ENCODE measurements around the gene LYSMD2. TPM values are rescaled to one million over a fixed set of nuclear protein-coding genes. Genes with fewer than 3 reads are reported as not detected.

LYSMD2 gene
- total and polyA plus RNA-seq, 2 of the 8 experiments (the other 6 are each of a cell fraction or from before 2014, with no cell fraction given): 2.2 to 2.7 TPM

DNA sequence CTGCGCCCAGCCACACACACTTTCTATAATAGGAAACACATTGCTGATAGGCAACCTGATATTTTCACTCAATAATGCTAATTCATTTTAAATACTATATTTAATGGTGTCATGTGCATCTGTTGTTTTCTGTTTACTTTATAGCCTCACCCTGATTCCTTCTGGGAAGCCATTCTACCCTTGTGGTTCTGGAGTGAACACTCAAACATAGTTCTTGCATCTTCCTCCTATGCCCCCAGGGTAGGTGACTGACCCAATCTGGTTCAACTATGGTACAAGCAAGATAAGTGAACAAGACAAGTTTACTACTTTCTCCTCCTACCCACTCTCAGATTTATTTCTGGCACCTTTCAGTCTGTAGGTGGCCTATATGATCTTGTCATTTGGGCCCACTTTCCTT lies 60.4 kb downstream of the LYSMD2 start (continued):
- TF ChIP-seq, protein P1, sequence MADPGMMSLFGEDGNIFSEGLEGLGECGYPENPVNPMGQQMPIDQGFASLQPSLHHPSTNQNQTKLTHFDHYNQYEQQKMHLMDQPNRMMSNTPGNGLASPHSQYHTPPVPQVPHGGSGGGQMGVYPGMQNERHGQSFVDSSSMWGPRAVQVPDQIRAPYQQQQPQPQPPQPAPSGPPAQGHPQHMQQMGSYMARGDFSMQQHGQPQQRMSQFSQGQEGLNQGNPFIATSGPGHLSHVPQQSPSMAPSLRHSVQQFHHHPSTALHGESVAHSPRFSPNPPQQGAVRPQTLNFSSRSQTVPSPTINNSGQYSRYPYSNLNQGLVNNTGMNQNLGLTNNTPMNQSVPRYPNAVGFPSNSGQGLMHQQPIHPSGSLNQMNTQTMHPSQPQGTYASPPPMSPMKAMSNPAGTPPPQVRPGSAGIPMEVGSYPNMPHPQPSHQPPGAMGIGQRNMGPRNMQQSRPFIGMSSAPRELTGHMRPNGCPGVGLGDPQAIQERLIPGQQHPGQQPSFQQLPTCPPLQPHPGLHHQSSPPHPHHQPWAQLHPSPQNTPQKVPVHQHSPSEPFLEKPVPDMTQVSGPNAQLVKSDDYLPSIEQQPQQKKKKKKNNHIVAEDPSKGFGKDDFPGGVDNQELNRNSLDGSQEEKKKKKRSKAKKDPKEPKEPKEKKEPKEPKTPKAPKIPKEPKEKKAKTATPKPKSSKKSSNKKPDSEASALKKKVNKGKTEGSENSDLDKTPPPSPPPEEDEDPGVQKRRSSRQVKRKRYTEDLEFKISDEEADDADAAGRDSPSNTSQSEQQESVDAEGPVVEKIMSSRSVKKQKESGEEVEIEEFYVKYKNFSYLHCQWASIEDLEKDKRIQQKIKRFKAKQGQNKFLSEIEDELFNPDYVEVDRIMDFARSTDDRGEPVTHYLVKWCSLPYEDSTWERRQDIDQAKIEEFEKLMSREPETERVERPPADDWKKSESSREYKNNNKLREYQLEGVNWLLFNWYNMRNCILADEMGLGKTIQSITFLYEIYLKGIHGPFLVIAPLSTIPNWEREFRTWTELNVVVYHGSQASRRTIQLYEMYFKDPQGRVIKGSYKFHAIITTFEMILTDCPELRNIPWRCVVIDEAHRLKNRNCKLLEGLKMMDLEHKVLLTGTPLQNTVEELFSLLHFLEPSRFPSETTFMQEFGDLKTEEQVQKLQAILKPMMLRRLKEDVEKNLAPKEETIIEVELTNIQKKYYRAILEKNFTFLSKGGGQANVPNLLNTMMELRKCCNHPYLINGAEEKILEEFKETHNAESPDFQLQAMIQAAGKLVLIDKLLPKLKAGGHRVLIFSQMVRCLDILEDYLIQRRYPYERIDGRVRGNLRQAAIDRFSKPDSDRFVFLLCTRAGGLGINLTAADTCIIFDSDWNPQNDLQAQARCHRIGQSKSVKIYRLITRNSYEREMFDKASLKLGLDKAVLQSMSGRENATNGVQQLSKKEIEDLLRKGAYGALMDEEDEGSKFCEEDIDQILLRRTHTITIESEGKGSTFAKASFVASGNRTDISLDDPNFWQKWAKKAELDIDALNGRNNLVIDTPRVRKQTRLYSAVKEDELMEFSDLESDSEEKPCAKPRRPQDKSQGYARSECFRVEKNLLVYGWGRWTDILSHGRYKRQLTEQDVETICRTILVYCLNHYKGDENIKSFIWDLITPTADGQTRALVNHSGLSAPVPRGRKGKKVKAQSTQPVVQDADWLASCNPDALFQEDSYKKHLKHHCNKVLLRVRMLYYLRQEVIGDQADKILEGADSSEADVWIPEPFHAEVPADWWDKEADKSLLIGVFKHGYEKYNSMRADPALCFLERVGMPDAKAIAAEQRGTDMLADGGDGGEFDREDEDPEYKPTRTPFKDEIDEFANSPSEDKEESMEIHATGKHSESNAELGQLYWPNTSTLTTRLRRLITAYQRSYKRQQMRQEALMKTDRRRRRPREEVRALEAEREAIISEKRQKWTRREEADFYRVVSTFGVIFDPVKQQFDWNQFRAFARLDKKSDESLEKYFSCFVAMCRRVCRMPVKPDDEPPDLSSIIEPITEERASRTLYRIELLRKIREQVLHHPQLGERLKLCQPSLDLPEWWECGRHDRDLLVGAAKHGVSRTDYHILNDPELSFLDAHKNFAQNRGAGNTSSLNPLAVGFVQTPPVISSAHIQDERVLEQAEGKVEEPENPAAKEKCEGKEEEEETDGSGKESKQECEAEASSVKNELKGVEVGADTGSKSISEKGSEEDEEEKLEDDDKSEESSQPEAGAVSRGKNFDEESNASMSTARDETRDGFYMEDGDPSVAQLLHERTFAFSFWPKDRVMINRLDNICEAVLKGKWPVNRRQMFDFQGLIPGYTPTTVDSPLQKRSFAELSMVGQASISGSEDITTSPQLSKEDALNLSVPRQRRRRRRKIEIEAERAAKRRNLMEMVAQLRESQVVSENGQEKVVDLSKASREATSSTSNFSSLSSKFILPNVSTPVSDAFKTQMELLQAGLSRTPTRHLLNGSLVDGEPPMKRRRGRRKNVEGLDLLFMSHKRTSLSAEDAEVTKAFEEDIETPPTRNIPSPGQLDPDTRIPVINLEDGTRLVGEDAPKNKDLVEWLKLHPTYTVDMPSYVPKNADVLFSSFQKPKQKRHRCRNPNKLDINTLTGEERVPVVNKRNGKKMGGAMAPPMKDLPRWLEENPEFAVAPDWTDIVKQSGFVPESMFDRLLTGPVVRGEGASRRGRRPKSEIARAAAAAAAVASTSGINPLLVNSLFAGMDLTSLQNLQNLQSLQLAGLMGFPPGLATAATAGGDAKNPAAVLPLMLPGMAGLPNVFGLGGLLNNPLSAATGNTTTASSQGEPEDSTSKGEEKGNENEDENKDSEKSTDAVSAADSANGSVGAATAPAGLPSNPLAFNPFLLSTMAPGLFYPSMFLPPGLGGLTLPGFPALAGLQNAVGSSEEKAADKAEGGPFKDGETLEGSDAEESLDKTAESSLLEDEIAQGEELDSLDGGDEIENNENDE (IDR thresholded peaks at IDR 0.05; ENCODE audit: insufficient replicate concordance, low read length): no peak
- TF ChIP-seq, protein P2, sequence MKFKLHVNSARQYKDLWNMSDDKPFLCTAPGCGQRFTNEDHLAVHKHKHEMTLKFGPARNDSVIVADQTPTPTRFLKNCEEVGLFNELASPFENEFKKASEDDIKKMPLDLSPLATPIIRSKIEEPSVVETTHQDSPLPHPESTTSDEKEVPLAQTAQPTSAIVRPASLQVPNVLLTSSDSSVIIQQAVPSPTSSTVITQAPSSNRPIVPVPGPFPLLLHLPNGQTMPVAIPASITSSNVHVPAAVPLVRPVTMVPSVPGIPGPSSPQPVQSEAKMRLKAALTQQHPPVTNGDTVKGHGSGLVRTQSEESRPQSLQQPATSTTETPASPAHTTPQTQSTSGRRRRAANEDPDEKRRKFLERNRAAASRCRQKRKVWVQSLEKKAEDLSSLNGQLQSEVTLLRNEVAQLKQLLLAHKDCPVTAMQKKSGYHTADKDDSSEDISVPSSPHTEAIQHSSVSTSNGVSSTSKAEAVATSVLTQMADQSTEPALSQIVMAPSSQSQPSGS (IDR thresholded peaks at IDR 0.05; ENCODE audit: low read length): no peak
- TF ChIP-seq CTBP2 (IDR thresholded peaks at IDR 0.05; ENCODE audit: borderline replicate concordance, insufficient read depth, insufficient read length, low read length): no peak
- no peak for TF ChIP-seq CREB1 (IDR thresholded peaks at IDR 0.05)
- TF ChIP-seq SP2 (IDR thresholded peaks at IDR 0.05; ENCODE audit: low read length): no peak
- TF ChIP-seq NANOG (IDR thresholded peaks at IDR 0.05; ENCODE audit: insufficient read depth, low read depth, low read length, poor library complexity, severe bottlenecking): no peak
- no peak for TF ChIP-seq YY1 (IDR thresholded peaks at IDR 0.05; ENCODE audit: low read depth, low read length)
- TF ChIP-seq RBBP5 (IDR thresholded peaks at IDR 0.05; ENCODE audit: borderline replicate concordance, low read depth, low read length): no peak
- no peak for TF ChIP-seq RNF2 (IDR thresholded peaks at IDR 0.05; ENCODE audit: borderline replicate concordance, low read depth, low read length, missing control alignments, poor library complexity, severe bottlenecking)
- no peak for TF ChIP-seq JUN (IDR thresholded peaks at IDR 0.05; ENCODE audit: low read depth, low read length)

Data from H1 (cell line).